Endothelial cell of umbilical vein (primary cell): Measurements from ENCODE around the gene PRRG2. TPM values are rescaled to one million over a fixed set of nuclear protein-coding genes. Genes with fewer than 3 reads are reported as not detected.

ENCODE experiments used
- BruUV-seq: library from RNA; stranded (reverse); fragments of 400-500 nt; replicated peaks from 2 replicates; lab custom pipeline; 2021; lab: Mats Ljungman, UMichigan
- CTCF ChIA-PET: fragments of 300-600, 350-600 bp; sonication (Branson Sonifier 250); formaldehyde crosslinking; loops from one replicate; lab custom pipeline; 2021; ENCODE audit warnings: antibody characterized with exemption, inconsistent platforms; lab: Charles Lee
- POLR2A ChIA-PET: fragments of 300-600, 350-600 bp; sonication (Branson Sonifier 250); formaldehyde crosslinking; loops from one replicate; lab custom pipeline; 2021; ENCODE audit warnings: antibody characterized with exemption, inconsistent platforms; lab: Charles Lee
- DNase-seq: peaks from one replicate; pipeline ENCODE4 v3.0.0-alpha.2; 2011; ENCODE audit warnings: low read depth, low spot score
- FAIRE-seq: peaks from 2 replicates; lab custom pipeline; 2011; peaks lifted over from hg19 to GRCh38; lab: Jason Lieb, UNC
- H2AFZ ChIP-seq: 2 replicates; pipeline ENCODE4 v1.6.0; 2012; ENCODE audit warnings: low read depth, low read length, control low read depth, inconsistent platforms
- H3K27ac ChIP-seq: 2 replicates; pipeline ENCODE4 v1.5.1; 2011; ENCODE audit warnings: low read depth, mild to moderate bottlenecking, control low read depth, low read length, moderate library complexity; ENCODE audit not compliant: insufficient read depth
- H3K27me3 ChIP-seq, 2 experiments: 2 replicates each; pipeline versions ENCODE4 v1.6.0 to v1.6.1; 2011; ENCODE audit warnings: low read length in 2 of 2, mixed read lengths in 1 of 2; ENCODE audit not compliant: control insufficient read depth in 2 of 2, insufficient read depth in 2 of 2
- H3K36me3 ChIP-seq, 2 experiments: 2 replicates in 1 of 2; 3 replicates in 1 of 2; pipeline ENCODE4 v1.5.1; 2011; ENCODE audit warnings: low read length in 2 of 2, mild to moderate bottlenecking in 1 of 2, moderate library complexity in 1 of 2; ENCODE audit not compliant: control insufficient read depth in 2 of 2, insufficient read depth in 2 of 2; ENCODE audit errors: extremely low read depth in 1 of 2
- H3K4me1 ChIP-seq: 3 replicates; pipeline ENCODE4 v1.5.1; 2011; ENCODE audit warnings: mild to moderate bottlenecking, low read length; ENCODE audit not compliant: control insufficient read depth, insufficient read depth; ENCODE audit errors: extremely low read depth
- H3K4me2 ChIP-seq: 2 replicates; pipeline ENCODE4 v1.6.1; 2011; ENCODE audit warnings: low read length, control low read depth, mixed read lengths; ENCODE audit not compliant: insufficient read depth
- H3K4me3 ChIP-seq, 3 experiments: fragments of 200-600 bp in 1 of 3; sonication (generic), shearing (Covaris generic) in 1 of 3; replicated peaks in 1 of 3; 2 replicates each; pipeline ENCODE4 v1.5.1; 2011 to 2016; ENCODE audit warnings: control low read depth in 3 of 3, low read length in 3 of 3, mild to moderate bottlenecking in 2 of 3, inconsistent platforms in 1 of 3, low read depth in 1 of 3, moderate library complexity in 1 of 3; ENCODE audit not compliant: insufficient read depth in 1 of 3
- H3K79me2 ChIP-seq: 2 replicates; pipeline ENCODE4 v1.6.0; 2012; ENCODE audit warnings: low read length, inconsistent platforms; ENCODE audit not compliant: control insufficient read depth, insufficient read depth
- H3K9ac ChIP-seq: replicated peaks from 2 replicates; pipeline ENCODE3; 2011; ENCODE audit warnings: low read length, control low read depth; ENCODE audit not compliant: insufficient read depth; ENCODE audit errors: extremely low read depth
- H3K9me1 ChIP-seq: replicated peaks from 3 replicates; pipeline ENCODE4 v1.6.0; 2011; ENCODE audit warnings: mild to moderate bottlenecking, low read length; ENCODE audit not compliant: control insufficient read depth, insufficient read depth; ENCODE audit errors: extremely low read depth
- H3K9me3 ChIP-seq: replicated peaks from 2 replicates; pipeline ENCODE4 v1.5.1; 2012; ENCODE audit warnings: low read length, inconsistent platforms; ENCODE audit not compliant: control insufficient read depth, insufficient read depth
- H4K20me1 ChIP-seq: replicated peaks from 2 replicates; pipeline ENCODE3; 2011; ENCODE audit warnings: mild to moderate bottlenecking, low read length; ENCODE audit not compliant: control insufficient read depth, insufficient read depth; ENCODE audit errors: extremely low read depth
- EZH2 ChIP-seq: IDR thresholded peaks from 2 replicates; pipeline ENCODE4 v1.6.1; 2012; ENCODE audit warnings: borderline replicate concordance, low read depth, mild to moderate bottlenecking, moderate library complexity, low read length, inconsistent platforms; ENCODE audit not compliant: severe bottlenecking
- FOS ChIP-seq: IDR thresholded peaks from 2 replicates; pipeline ENCODE4 v1.6.1; 2011; ENCODE audit warnings: mild to moderate bottlenecking, low read length, moderate library complexity, borderline replicate concordance; ENCODE audit not compliant: insufficient read depth
- GATA2 ChIP-seq: IDR thresholded peaks from 2 replicates; pipeline ENCODE4 v1.7.0; 2011; ENCODE audit warnings: low read depth, mild to moderate bottlenecking, moderate library complexity, mixed read lengths, low read length; ENCODE audit not compliant: insufficient read length, insufficient read depth
- JUN ChIP-seq: IDR thresholded peaks from 2 replicates; pipeline ENCODE4 v1.6.1; 2011; ENCODE audit warnings: borderline replicate concordance, low read depth; ENCODE audit not compliant: insufficient read length, insufficient read depth
- MYC ChIP-seq: IDR thresholded peaks from one replicate; pipeline ENCODE4 v1.6.1; 2011; ENCODE audit warnings: mild to moderate bottlenecking, low read depth, low read length
- POLR2A ChIP-seq: IDR thresholded peaks from 2 replicates; pipeline ENCODE4 v1.6.1; 2012; ENCODE audit warnings: low read depth, mild to moderate bottlenecking, control low read depth, low read length
- POLR2AphosphoS5 ChIP-seq: IDR thresholded peaks from 2 replicates; pipeline ENCODE4 v1.6.1; 2012; ENCODE audit warnings: low read depth, mild to moderate bottlenecking, control low read depth, low read length, moderate library complexity; ENCODE audit not compliant: insufficient read depth
- dilution Hi-C: fragments of 300-500 bp; cut with MboI; formaldehyde crosslinking; loops from one replicate; pipeline ENCODE4 v1.15.0; 2019; ENCODE audit warnings: low sequenced_read_pairs; ENCODE audit not compliant: extremely low pct_ligation_motif_present
- intact Hi-C: fragments of 100-400 bp; cut with micrococcal nuclease; formaldehyde crosslinking; loops from one replicate; pipeline ENCODE4 v1.10.0; 2022
- polyA plus RNA-seq, 4 experiments: library from polyadenylated mRNA; depleted of rRNA in 3 of 4; stranded (reverse) in 3 of 4; unstranded in 1 of 4; fragments of >200 nt; gene quantifications; 2 replicates each; pipeline versions ENCODE4 v1.2.1 to v1.2.3, GENCODE V29; 2011 to 2012; ENCODE audit warnings: missing spikeins in 1 of 4
- total RNA-seq: library from RNA; stranded (reverse); gene quantifications from 2 replicates; pipeline ENCODE4 v1.2.3, GENCODE V29; 2021
- TF ChIP-seq, protein P1 (sequence below): IDR thresholded peaks from 2 replicates; pipeline ENCODE4 v1.6.1; 2011; ENCODE audit not compliant: insufficient read depth, insufficient read length
- TF ChIP-seq, protein P2 (sequence below), 2 donors: IDR thresholded peaks; 1 replicate in 1 of 2; 2 replicates in 1 of 2; pipeline ENCODE4 v1.5.1; 2011; ENCODE audit warnings: low read length in 2 of 2, mild to moderate bottlenecking in 2 of 2, moderate library complexity in 2 of 2, control low read depth in 1 of 2, inconsistent platforms in 1 of 2, low read depth in 1 of 2; ENCODE audit not compliant: insufficient read depth in 1 of 2; ENCODE audit errors: extremely low read depth in 1 of 2

PRRG2 gene
- total and polyA plus RNA-seq, 2 donors (not counting 3 experiments of a cell fraction or from before 2014, with no cell fraction given): 2.6 to 2.9 TPM

DNA sequence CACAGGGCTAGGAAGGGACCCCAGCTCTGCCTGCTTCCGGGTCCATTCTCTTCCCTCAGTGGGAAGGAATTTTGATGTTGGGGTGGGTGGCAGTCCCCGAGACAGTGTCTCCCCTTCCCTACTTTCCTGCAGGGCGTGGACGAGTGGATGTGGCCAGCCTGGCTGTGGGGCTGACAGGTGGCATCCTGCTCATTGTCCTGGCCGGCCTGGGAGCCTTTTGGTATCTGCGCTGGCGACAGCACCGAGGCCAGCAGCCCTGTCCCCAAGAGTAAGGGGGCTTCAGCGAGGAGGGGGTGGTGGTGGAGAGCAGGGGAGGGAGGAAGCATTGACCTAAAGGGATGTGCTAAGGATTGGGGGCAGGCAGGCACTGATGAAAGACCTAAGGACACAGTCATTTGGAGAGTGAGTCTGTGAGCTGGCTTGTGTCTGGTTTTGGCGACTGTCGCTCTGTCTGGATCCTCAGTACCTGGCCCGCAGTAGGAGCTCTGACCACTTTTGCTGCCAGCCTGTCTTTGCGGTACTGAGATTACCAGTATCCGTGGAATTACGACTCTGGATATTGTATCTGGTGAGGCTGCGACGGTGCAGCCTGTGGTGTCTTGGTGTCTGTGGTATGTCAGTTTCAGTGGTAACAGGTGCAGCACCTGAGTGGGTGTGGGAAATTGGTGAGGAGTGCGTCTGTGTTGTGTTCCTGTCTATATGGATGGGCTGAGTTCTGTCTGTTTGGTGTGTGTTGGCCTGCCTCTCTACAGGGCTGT, 7.4 kb downstream of the PRRG2 start:
- Histone ChIP-seq H3K9ac (no peak overlapping the region), H3K36me3 (no peaks in the 10 kb centered on the region), H4K20me1 (no peaks in the 10 kb centered on the region), H2AFZ (no peak overlapping the region), H3K4me3 (no peak overlapping the region), H3K4me2 (no peak overlapping the region), H3K4me1 (peaks cover 12% of the 10 kb centered on the region), H3K79me2 (peaks cover 18% of the 10 kb centered on the region), H3K9me1 (no peaks in the 10 kb centered on the region), H3K27ac (no peak overlapping the region), H3K9me3 (no peaks in the 10 kb centered on the region), H3K27me3 (no peaks in the 10 kb centered on the region)
- ChIA-PET CTCF (interaction anchor here (1.8 kb wide), 1 partner anchor 18 kb away, joined by 4 read pairs; no protein-coding TSS in a partner anchor), POLR2A (interaction anchor here (0.6 kb wide), 1 partner anchor 61 kb away, joined by 5 read pairs; the partner anchor contains the start of gene RCN3)
- TF ChIP-seq MYC (no peak), FOS (no peak), POLR2AphosphoS5 (no peak), POLR2A (no peak), GATA2 (no peak), EZH2 (no peak)
- TF ChIP-seq, protein P1, sequence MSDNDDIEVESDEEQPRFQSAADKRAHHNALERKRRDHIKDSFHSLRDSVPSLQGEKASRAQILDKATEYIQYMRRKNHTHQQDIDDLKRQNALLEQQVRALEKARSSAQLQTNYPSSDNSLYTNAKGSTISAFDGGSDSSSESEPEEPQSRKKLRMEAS: no peak
- intact Hi-C loops (no loop called here), dilution Hi-C loops (no loop called here)
- BruUV-seq: no TSS peak
- no peak for FAIRE-seq
- DNase-seq: no peak

DNA sequence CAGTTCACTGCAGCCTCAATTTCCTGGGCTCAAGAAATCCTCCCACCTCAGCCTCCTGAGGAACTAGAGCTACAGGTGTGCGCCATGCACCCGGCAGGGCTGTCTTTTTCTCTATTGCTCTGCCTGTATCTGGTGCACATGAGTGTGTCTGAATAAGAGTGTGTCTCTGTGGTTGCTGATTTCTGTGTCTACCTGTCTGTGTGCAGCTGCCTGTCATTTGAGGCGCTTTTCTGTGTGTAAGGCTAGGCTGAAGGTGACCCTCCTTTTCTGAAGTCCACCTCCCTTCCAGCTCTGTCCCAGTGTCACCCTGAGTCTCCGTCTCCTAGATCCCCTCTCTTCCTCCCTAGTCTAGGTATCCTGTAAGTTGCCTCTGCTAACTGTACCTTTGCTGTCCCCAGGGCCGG, 8.4 kb downstream of the PRRG2 start:
- no peaks in the 10 kb centered on the region for H3K27me3 ChIP-seq
- H3K4me3 ChIP-seq: no peak overlapping the region
- H3K9me1 ChIP-seq: no peaks in the 10 kb centered on the region
- ChIA-PET POLR2A (interaction anchor here (1.0 to 1.2 kb wide), 3 partner anchors 49 to 52 kb away, joined by 3 to 11 read pairs (median 3); partner anchors contain the start of genes RRAS and SCAF1), CTCF (interaction anchor here (1.0 to 1.8 kb wide), 6 partner anchors 9 to 91 kb away, joined by 3 to 11 read pairs (median 4); partner anchors contain the start of gene NOSIP)
- no peak overlapping the region for H3K4me2 ChIP-seq
- H3K9me3 ChIP-seq: no peaks in the 10 kb centered on the region
- intact Hi-C loops: no loop called here
- H2AFZ ChIP-seq: no peak overlapping the region
- peaks cover under 1 to 4% of the 10 kb centered on the region in 2 experiments for H3K36me3 ChIP-seq
- BruUV-seq: no TSS peak
- H3K27ac ChIP-seq: no peak overlapping the region
- H3K79me2 ChIP-seq: peaks cover 27% of the 10 kb centered on the region
- H3K9ac ChIP-seq: no peak overlapping the region
- FAIRE-seq (no peak), DNase-seq (no peak)
- H3K4me1 ChIP-seq: peaks cover 16% of the 10 kb centered on the region
- no peaks in the 10 kb centered on the region for H4K20me1 ChIP-seq
- dilution Hi-C loops: no loop called here
- TF ChIP-seq, protein P2, sequence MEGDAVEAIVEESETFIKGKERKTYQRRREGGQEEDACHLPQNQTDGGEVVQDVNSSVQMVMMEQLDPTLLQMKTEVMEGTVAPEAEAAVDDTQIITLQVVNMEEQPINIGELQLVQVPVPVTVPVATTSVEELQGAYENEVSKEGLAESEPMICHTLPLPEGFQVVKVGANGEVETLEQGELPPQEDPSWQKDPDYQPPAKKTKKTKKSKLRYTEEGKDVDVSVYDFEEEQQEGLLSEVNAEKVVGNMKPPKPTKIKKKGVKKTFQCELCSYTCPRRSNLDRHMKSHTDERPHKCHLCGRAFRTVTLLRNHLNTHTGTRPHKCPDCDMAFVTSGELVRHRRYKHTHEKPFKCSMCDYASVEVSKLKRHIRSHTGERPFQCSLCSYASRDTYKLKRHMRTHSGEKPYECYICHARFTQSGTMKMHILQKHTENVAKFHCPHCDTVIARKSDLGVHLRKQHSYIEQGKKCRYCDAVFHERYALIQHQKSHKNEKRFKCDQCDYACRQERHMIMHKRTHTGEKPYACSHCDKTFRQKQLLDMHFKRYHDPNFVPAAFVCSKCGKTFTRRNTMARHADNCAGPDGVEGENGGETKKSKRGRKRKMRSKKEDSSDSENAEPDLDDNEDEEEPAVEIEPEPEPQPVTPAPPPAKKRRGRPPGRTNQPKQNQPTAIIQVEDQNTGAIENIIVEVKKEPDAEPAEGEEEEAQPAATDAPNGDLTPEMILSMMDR (IDR thresholded peaks at IDR 0.05; ENCODE audit: extremely low read depth in 1 of 2, insufficient read depth in 1 of 2, low read depth in 1 of 2, low read length in 2 of 2): no peak
- TF ChIP-seq EZH2 (no peak), GATA2 (no peak), FOS (no peak), JUN (no peak), POLR2A (no peak), POLR2AphosphoS5 (no peak), MYC (no peak)
- TF ChIP-seq, protein P1: no peak
